Activated naive CD8-positive, alpha-beta T cell treated with anti-CD3 and anti-CD28 coated beads, Interleukin-2, amount 50 U/mL, for 24 hours (primary cell): ENCODE data around the gene NDUFS5.
"Not testable (repeated sequence)": the region's sequence is repeated elsewhere in the genome, so short reads cannot be mapped to it uniquely, and the experiment has no call there.

Experiments used
- ATAC-seq: fragments of 150-1000 bp; cut with Tn5 transposase; one replicate; pipeline ENCODE4 v1.10.0; 2021
- DNase-seq: peaks from one replicate; pipeline ENCODE4 v3.0.0; 2021
- H3K27ac Mint-ChIP-seq: one replicate; pipeline ENCODE4 v1.8.0; 2021; ENCODE audit warnings: mild to moderate bottlenecking, mixed read lengths
- H3K27me3 Mint-ChIP-seq: one replicate; pipeline ENCODE4 v1.8.0; 2021; ENCODE audit warnings: mixed read lengths
- H3K36me3 Mint-ChIP-seq: one replicate; pipeline ENCODE4 v1.8.0; 2021; ENCODE audit warnings: low read depth, mixed read lengths
- H3K4me1 Mint-ChIP-seq: one replicate; pipeline ENCODE4 v1.8.0; 2021; ENCODE audit warnings: mixed read lengths
- H3K4me3 Mint-ChIP-seq: one replicate; pipeline ENCODE4 v1.8.0; 2021; ENCODE audit warnings: mild to moderate bottlenecking, moderate library complexity, mixed read lengths
- H3K9me3 Mint-ChIP-seq: one replicate; pipeline ENCODE4 v1.8.0; 2021; ENCODE audit warnings: mixed read lengths

The NDUFS5 gene

GRCh38 chr1:39001516-39002421 lies 24.4 kb upstream of the NDUFS5 start:
- H3K4me1 Mint-ChIP-seq: peaks cover 53% of the 10 kb centered on the region
- no peak overlapping the region for H3K4me3 Mint-ChIP-seq
- DNase-seq (no peak), ATAC-seq (no peak)
- no peaks in the 10 kb centered on the region for H3K9me3 Mint-ChIP-seq
- peaks cover 66% of the 10 kb centered on the region for H3K36me3 Mint-ChIP-seq
- no peaks in the 10 kb centered on the region for H3K27me3 Mint-ChIP-seq
- peak overlapping the region; percentile 33 for H3K27ac Mint-ChIP-seq

GRCh38 chr1:39003281-39003680 lies 22.9 kb upstream of the NDUFS5 start:
- Mint-ChIP-seq H3K27ac (peak overlapping the region; percentile 68), H3K4me3 (no peak overlapping the region), H3K27me3 (no peaks in the 10 kb centered on the region), H3K4me1 (peaks cover 39% of the 10 kb centered on the region), H3K9me3 (no peaks in the 10 kb centered on the region), H3K36me3 (peaks cover 57% of the 10 kb centered on the region)
- ATAC-seq (no peak), DNase-seq (no peak)

GRCh38 chr1:39003794-39004193 lies 22.4 kb upstream of the NDUFS5 start:
- Mint-ChIP-seq H3K27me3 (no peaks in the 10 kb centered on the region), H3K4me1 (peaks cover 38% of the 10 kb centered on the region), H3K4me3 (no peak overlapping the region), H3K27ac (peak overlapping the region; percentile 68), H3K36me3 (peaks cover 59% of the 10 kb centered on the region), H3K9me3 (no peaks in the 10 kb centered on the region)
- ATAC-seq (no peak), DNase-seq (no peak)

- ATAC-seq: no peak
- no peak overlapping the region for H3K4me3 Mint-ChIP-seq
- DNase-seq: no peak
- no peaks in the 10 kb centered on the region for H3K9me3 Mint-ChIP-seq
- peaks cover 31% of the 10 kb centered on the region for H3K4me1 Mint-ChIP-seq
- peaks cover 47% of the 10 kb centered on the region for H3K36me3 Mint-ChIP-seq
- no peaks in the 10 kb centered on the region for H3K27me3 Mint-ChIP-seq
- H3K27ac Mint-ChIP-seq: no peak overlapping the region
Observed at GRCh38 chr1:39006287-39006686, 19.9 kb upstream of the NDUFS5 start.

- ATAC-seq: no peak
- H3K4me1 Mint-ChIP-seq: peaks cover 25% of the 10 kb centered on the region
- H3K27ac Mint-ChIP-seq: no peak overlapping the region
Observed at GRCh38 chr1:39006726-39007645, 19.2 kb upstream of the NDUFS5 start.

GRCh38 chr1:39014956-39015355 lies 11.2 kb upstream of the NDUFS5 start:
- not testable (repeated sequence) for H3K36me3 Mint-ChIP-seq, H3K9me3 Mint-ChIP-seq, H3K4me1 Mint-ChIP-seq, ATAC-seq, DNase-seq, H3K27ac Mint-ChIP-seq, H3K27me3 Mint-ChIP-seq, H3K4me3 Mint-ChIP-seq

More at GRCh38 chr1:39006726-39007645, 19.2 kb upstream of the NDUFS5 start:
- H3K9me3 Mint-ChIP-seq: no peaks in the 10 kb centered on the region
- no peak overlapping the region for H3K4me3 Mint-ChIP-seq
- H3K27me3 Mint-ChIP-seq: no peaks in the 10 kb centered on the region
- DNase-seq: no peak
- H3K36me3 Mint-ChIP-seq: peaks cover 44% of the 10 kb centered on the region

GRCh38 chr1:39016604-39017171 lies 9.5 kb upstream of the NDUFS5 start:
- peaks cover 7% of the 10 kb centered on the region for H3K36me3 Mint-ChIP-seq
- no peaks in the 10 kb centered on the region for H3K9me3 Mint-ChIP-seq
- H3K27me3 Mint-ChIP-seq: no peaks in the 10 kb centered on the region
- H3K4me3 Mint-ChIP-seq: no peak overlapping the region
- no peaks in the 10 kb centered on the region for H3K4me1 Mint-ChIP-seq
- DNase-seq: no peak
- no peak for ATAC-seq
- no peak overlapping the region for H3K27ac Mint-ChIP-seq

- Mint-ChIP-seq H3K27ac (no peak overlapping the region), H3K27me3 (no peaks in the 10 kb centered on the region), H3K4me3 (no peak overlapping the region), H3K36me3 (peaks cover 2% of the 10 kb centered on the region), H3K4me1 (no peaks in the 10 kb centered on the region), H3K9me3 (no peaks in the 10 kb centered on the region)
- ATAC-seq (no peak), DNase-seq (no peak)
Observed at GRCh38 chr1:39017266-39017665, 8.9 kb upstream of the NDUFS5 start.

GRCh38 chr1:39020494-39020893 lies 5.7 kb upstream of the NDUFS5 start:
- H3K36me3 Mint-ChIP-seq, DNase-seq, H3K4me3 Mint-ChIP-seq, H3K27me3 Mint-ChIP-seq, H3K4me1 Mint-ChIP-seq, H3K9me3 Mint-ChIP-seq, ATAC-seq, H3K27ac Mint-ChIP-seq: not testable (repeated sequence)

GRCh38 chr1:39021426-39021825 lies 4.7 kb upstream of the NDUFS5 start:
- no peak overlapping the region for H3K27ac Mint-ChIP-seq

GRCh38 chr1:39023140-39023539 lies 3.0 kb upstream of the NDUFS5 start:
- DNase-seq (no peak), ATAC-seq (no peak)
- Mint-ChIP-seq H3K36me3 (peaks cover 6% of the 10 kb centered on the region), H3K27me3 (no peaks in the 10 kb centered on the region), H3K4me3 (no peak overlapping the region), H3K9me3 (no peaks in the 10 kb centered on the region), H3K4me1 (peaks cover 16% of the 10 kb centered on the region), H3K27ac (no peak overlapping the region)

More at GRCh38 chr1:39021426-39021825, 4.7 kb upstream of the NDUFS5 start:
- Mint-ChIP-seq H3K4me3 (no peak overlapping the region), H3K4me1 (peaks cover 12% of the 10 kb centered on the region), H3K9me3 (no peaks in the 10 kb centered on the region), H3K27me3 (no peaks in the 10 kb centered on the region), H3K36me3 (peaks cover under 1% of the 10 kb centered on the region)
- no peak for ATAC-seq
- no peak for DNase-seq

- Mint-ChIP-seq H3K36me3 (peaks cover 26% of the 10 kb centered on the region), H3K27ac (peak overlapping the region; percentile 92), H3K4me1 (peaks cover 34% of the 10 kb centered on the region)
Observed at GRCh38 chr1:39026866-39027507, 837 bp downstream of the NDUFS5 start.

GRCh38 chr1:39034114-39034654 lies 8.0 kb downstream of the NDUFS5 start:
- Mint-ChIP-seq H3K36me3 (peaks cover 54% of the 10 kb centered on the region), H3K9me3 (no peaks in the 10 kb centered on the region), H3K27me3 (no peaks in the 10 kb centered on the region), H3K4me3 (peak overlapping the region; percentile 53), H3K27ac (peak overlapping the region; percentile 76), H3K4me1 (peaks cover 44% of the 10 kb centered on the region)
- no peak for DNase-seq
- ATAC-seq: no peak

More at GRCh38 chr1:39026866-39027507, 837 bp downstream of the NDUFS5 start:
- ATAC-seq (no peak), DNase-seq (no peak)
- H3K4me3 Mint-ChIP-seq: peak overlapping the region; percentile 95
- H3K9me3 Mint-ChIP-seq: no peaks in the 10 kb centered on the region
- no peaks in the 10 kb centered on the region for H3K27me3 Mint-ChIP-seq

GRCh38 chr1:39036678-39037077 lies 10.5 kb downstream of the NDUFS5 start:
- peaks cover 35% of the 10 kb centered on the region for H3K4me1 Mint-ChIP-seq
- peaks cover 46% of the 10 kb centered on the region for H3K36me3 Mint-ChIP-seq
- H3K27ac Mint-ChIP-seq: no peak overlapping the region
- no peaks in the 10 kb centered on the region for H3K9me3 Mint-ChIP-seq
- no peak for DNase-seq
- no peak for ATAC-seq
- no peaks in the 10 kb centered on the region for H3K27me3 Mint-ChIP-seq
- H3K4me3 Mint-ChIP-seq: no peak overlapping the region
